ENCODE data around the gene NRCAM.
"Not testable (repeated sequence)": the region's sequence is repeated elsewhere in the genome, so short reads cannot be mapped to it uniquely, and the experiment has no call there.

The NRCAM gene

GRCh38 chr7:108396080-108396479, 60.2 kb downstream of the NRCAM start:
- CTCF ChIA-PET = no interaction called here
- H3K27ac ChIP-seq (ENCODE audit: extremely low read depth, low read depth, low read length) = no peak overlapping the region

DNA sequence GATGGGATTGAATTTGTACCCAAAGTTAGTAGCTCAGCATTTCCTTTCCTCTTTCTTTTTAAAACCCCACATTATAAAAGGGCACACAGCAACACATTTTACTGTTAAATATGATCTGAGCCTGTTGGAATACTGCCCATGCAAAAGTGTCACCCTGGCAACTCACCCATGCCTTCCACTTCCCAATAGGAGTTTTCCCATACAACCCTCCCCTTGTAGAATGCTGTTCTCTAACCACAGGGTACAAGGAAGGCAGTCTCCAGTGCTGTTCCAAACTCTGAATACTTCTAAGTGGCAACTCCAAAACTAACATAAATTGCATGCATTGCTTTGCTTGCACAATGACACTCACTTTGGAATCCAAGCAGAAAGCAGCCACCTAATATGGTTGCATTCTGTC, 60.8 kb downstream of the NRCAM start:
- POLR2A ChIA-PET = no interaction called here
- H3K27ac ChIP-seq (ENCODE audit: extremely low read depth, low read depth, low read length) = no peak overlapping the region

More at GRCh38 chr7:108396080-108396479, 60.2 kb downstream of the NRCAM start:
- H3K9me3 ChIP-seq (ENCODE audit: control insufficient read depth, insufficient read depth, low read depth, low read length) = no peaks in the 10 kb centered on the region
- H3K36me3 ChIP-seq (ENCODE audit: control insufficient read depth in 2 of 2, insufficient read depth in 1 of 2, low read length in 2 of 2) = no peaks in the 10 kb centered on the region
- no peak for TF ChIP-seq ZBTB44 (tag by site-specific recombination; IDR thresholded peaks at IDR 0.05)
- TF ChIP-seq TCF7L2 (IDR thresholded peaks at IDR 0.05; ENCODE audit: borderline replicate concordance, low read depth, low read length) = no peak
- no peak for TF ChIP-seq SALL2 (tag by site-specific recombination; IDR thresholded peaks at IDR 0.05; ENCODE audit: borderline replicate concordance)
- no peak for TF ChIP-seq ZNF416 (tag by site-specific recombination; IDR thresholded peaks at IDR 0.05)
- TF ChIP-seq ZNF76 (tag by site-specific recombination; IDR thresholded peaks at IDR 0.05; ENCODE audit: borderline replicate concordance, low read depth) = no peak
- no peak for TF ChIP-seq ZNF747 (tag by site-specific recombination; IDR thresholded peaks at IDR 0.05)
- TF ChIP-seq ZNF560 (tag by site-specific recombination; IDR thresholded peaks at IDR 0.05; ENCODE audit: borderline replicate concordance) = no peak
- no peak for TF ChIP-seq ZNF114 (tag by site-specific recombination; IDR thresholded peaks at IDR 0.05)
- no peak for TF ChIP-seq ZNF302 (tag by site-specific recombination; IDR thresholded peaks at IDR 0.05; ENCODE audit: low read depth)
- H3K4me1 ChIP-seq (ENCODE audit: control insufficient read depth, insufficient read depth, low read length) = no peaks in the 10 kb centered on the region
- no peak overlapping the region for H3K4me3 ChIP-seq (ENCODE audit: low read depth, low read length)
- POLR2A ChIA-PET = no interaction called here

DNA sequence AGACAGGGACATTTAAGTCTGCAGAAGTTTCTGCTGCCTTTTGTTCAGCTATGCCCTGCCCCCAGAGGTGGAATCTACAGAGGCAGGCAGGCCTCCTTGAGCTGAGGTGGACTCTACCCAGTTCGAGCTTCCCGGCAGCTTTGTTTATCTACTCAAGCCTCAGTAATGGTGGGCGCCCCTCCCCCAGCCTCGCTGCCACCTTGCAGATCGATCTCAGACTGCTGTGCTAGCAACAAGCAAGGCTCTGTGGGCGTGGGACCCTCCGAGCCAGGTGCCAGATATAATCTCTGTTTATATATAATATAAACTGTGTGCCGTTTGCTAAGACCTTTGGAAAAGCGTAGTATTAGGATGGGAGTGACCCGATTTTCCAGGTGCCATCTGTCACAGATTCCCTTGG, 63.1 kb downstream of the NRCAM start:
- H3K27ac ChIP-seq (ENCODE audit: extremely low read depth, low read depth, low read length); H3K4me3 ChIP-seq (ENCODE audit: low read depth, low read length); H3K4me1 ChIP-seq (ENCODE audit: control insufficient read depth, insufficient read depth, low read length); H3K9me3 ChIP-seq (ENCODE audit: control insufficient read depth, insufficient read depth, low read depth, low read length); H3K36me3 ChIP-seq (ENCODE audit: control insufficient read depth in 2 of 2, insufficient read depth in 1 of 2, low read length in 2 of 2); POLR2A ChIA-PET; CTCF ChIA-PET: not testable (repeated sequence)

More for the DNA sequence above, 60.8 kb downstream of the NRCAM start:
- TF ChIP-seq YY2 (tag by site-specific recombination; IDR thresholded peaks at IDR 0.05) (no peak), ZNF76 (tag by site-specific recombination; IDR thresholded peaks at IDR 0.05; ENCODE audit: borderline replicate concordance, low read depth) (no peak), PRDM4 (tag by site-specific recombination; IDR thresholded peaks at IDR 0.05) (no peak), ZSCAN5A (tag by site-specific recombination; IDR thresholded peaks at IDR 0.05) (no peak), KLF10 (tag by site-specific recombination; IDR thresholded peaks at IDR 0.05) (no peak), TRIM28 (IDR thresholded peaks at IDR 0.05; ENCODE audit: borderline replicate concordance, low read length) (no peak), ZSCAN18 (tag by site-specific recombination; IDR thresholded peaks at IDR 0.05) (no peak)
- TF ChIP-seq, protein P1, sequence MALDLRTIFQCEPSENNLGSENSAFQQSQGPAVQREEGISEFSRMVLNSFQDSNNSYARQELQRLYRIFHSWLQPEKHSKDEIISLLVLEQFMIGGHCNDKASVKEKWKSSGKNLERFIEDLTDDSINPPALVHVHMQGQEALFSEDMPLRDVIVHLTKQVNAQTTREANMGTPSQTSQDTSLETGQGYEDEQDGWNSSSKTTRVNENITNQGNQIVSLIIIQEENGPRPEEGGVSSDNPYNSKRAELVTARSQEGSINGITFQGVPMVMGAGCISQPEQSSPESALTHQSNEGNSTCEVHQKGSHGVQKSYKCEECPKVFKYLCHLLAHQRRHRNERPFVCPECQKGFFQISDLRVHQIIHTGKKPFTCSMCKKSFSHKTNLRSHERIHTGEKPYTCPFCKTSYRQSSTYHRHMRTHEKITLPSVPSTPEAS (tag by site-specific recombination; IDR thresholded peaks at IDR 0.05) = no peak
- CTCF ChIA-PET = no interaction called here
- no peaks in the 10 kb centered on the region for H3K36me3 ChIP-seq (ENCODE audit: control insufficient read depth in 2 of 2, insufficient read depth in 1 of 2, low read length in 2 of 2)
- no peak overlapping the region for H3K4me3 ChIP-seq (ENCODE audit: low read depth, low read length)
- H3K4me1 ChIP-seq (ENCODE audit: control insufficient read depth, insufficient read depth, low read length) = no peaks in the 10 kb centered on the region
- no peaks in the 10 kb centered on the region for H3K9me3 ChIP-seq (ENCODE audit: control insufficient read depth, insufficient read depth, low read depth, low read length)
